HG03097 (cell line): ENCODE data around the gene RBM42.
A peak's percentile ranks its signal among the peaks of the same experiment; 100 is the strongest.
"Not testable (repeated sequence)": the region's sequence is repeated elsewhere in the genome, so short reads cannot be mapped to it uniquely, and the experiment has no call there.

ENCODE experiments used
- ATAC-seq: cut with Tn5 transposase; IDR thresholded peaks from one replicate; pipeline ENCODE4 v1.9.1; 2021; ENCODE audit not compliant: unreplicated experiment, low FRiP score

The RBM42 gene, protein sequence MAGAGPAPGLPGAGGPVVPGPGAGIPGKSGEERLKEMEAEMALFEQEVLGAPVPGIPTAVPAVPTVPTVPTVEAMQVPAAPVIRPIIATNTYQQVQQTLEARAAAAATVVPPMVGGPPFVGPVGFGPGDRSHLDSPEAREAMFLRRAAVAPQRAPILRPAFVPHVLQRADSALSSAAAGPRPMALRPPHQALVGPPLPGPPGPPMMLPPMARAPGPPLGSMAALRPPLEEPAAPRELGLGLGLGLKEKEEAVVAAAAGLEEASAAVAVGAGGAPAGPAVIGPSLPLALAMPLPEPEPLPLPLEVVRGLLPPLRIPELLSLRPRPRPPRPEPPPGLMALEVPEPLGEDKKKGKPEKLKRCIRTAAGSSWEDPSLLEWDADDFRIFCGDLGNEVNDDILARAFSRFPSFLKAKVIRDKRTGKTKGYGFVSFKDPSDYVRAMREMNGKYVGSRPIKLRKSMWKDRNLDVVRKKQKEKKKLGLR

DNA sequence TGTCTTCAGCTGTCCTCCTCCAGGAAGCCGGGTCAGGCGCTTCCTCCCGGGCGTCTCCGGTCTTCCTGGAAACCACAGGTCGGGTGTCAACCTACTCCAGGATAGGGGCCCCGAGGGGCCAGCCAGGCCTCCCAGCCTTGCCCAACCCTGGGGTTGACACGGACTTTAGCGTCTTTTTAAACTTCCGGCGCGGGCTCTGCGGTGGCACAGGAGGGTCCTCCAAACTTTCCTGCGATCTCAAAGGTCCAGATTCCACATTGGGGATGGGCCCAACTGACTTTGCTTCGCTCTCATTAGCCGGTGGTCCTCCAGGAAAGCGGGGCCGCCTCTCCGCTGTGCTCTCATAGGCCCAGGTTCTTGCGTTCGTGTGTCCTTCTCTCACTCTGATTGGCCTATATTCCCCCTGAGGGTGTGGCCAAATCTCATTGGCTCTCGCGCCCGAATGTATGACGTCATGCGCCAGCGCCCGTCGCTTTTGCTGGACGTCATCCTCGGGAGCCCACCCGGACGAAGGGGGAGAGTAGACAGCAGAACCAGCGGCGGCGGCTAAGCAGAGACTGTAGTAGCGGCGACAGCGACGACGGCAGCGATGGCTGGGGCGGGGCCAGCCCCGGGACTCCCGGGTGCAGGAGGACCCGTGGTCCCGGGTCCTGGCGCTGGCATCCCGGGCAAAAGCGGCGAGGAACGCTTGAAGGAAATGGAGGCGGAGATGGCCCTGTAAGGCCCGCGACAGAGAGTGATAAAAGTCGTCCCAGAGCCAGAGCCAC is at the start of gene RBM42:
Gene RBM42 (plus strand): TSS at position 472 of the 767 bp plus-strand sequence. CDS start 118 bp downstream, at position 590.
- peak; percentile 85 for ATAC-seq

DNA sequence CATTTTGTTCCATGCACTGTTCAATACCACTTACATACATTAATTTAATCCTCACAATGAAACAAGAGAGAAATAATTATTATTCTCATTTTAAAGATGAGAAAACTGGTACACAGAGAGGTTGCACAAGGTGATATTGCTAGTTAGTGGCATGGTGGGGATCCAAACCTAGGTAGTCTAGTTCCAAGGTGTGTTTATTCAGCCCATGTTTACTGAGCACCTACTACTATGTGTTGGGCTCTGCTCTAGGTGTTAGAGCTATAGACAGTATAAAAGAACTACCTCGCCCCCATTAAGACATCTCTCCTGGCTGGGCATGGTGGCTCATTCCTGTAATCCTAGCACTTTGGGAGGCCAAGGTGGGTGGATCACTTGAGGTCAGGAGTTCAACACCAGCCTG is 46.1 kb upstream of the RBM42 start:
- ATAC-seq: no peak

DNA sequence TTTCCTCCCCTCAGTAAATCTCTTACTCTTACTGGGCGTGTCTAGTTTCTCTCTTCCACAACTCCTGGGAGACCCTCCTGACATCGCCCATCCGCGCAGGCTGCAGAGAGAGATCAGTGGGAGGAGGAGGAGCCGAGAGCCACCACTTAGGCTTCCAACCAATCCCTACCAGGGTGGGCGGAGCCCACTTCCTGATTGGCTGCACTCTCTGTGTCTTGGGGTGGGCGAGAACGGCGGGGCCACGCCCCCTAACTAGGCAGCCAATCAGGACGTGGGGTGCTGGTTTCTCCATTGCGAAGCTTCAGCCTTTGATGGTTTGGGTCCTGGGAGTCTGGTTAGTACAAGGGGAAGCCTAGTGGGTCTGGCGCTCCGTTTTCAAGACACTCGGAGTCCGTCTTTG is 43.0 kb upstream of the RBM42 start, which contains the start of gene PMIS2:
Gene PMIS2 (plus strand): TSS at position 326 of the 400 bp plus-strand sequence. CDS start 87 bp downstream, outside the sequence.
- ATAC-seq: no peak

DNA sequence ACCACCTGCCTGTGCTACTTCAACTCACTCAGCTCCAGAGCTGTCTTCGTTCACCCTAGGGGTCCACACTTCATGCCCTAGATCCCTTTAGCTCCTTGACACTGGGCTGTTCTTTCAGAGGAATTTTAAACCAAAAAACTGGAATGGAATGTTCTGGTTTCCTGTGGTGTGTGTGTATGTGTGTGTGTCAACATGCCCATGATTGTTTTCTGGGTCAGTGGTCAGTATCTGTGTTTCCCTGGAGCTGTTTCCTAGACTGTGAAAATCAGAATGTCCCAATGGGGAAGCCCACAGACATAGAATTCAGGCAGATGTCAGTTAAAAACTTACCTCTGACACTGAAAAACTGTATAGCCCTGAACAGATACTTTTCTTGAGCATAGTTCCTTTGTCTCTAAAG is 41.5 kb upstream of the RBM42 start:
- no peak for ATAC-seq

DNA sequence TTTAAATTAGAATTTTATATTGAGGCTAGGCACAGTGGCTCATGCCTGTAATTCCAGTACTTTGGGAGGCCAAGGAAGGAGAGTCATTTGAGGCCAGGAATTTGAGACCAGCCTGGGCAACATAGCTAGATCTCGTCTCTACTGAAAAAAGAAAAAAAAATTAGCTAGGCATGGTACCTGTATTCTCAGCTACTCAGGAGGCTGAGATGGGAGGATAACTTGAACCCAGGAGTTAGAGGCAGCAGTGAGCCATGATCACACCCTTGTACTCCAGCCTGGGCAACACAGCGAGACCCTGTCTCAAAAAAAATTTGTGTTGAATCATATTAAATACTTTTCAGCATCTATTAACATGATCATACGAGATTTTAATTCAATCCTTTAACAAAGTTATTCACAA is 38.0 kb upstream of the RBM42 start:
- no peak for ATAC-seq

DNA sequence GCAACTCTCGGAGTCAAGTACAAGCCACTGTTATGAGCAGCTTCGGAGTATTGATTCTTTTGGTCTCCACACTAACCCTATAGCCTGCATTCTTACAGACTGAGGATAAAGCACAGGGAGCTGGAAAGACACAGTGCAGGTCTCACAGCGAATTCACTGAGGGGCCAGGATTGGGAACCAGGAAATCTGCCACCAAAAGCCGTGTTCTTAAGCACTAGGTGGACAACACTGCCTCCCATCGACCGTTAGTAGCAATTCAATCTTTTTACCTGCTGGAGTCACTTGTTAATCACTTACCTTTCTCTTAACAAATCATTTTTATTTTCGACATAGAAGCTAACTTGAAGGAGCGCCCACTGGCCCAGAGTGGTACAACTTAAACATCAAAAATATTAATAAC is 36.6 kb upstream of the RBM42 start:
- no peak for ATAC-seq

DNA sequence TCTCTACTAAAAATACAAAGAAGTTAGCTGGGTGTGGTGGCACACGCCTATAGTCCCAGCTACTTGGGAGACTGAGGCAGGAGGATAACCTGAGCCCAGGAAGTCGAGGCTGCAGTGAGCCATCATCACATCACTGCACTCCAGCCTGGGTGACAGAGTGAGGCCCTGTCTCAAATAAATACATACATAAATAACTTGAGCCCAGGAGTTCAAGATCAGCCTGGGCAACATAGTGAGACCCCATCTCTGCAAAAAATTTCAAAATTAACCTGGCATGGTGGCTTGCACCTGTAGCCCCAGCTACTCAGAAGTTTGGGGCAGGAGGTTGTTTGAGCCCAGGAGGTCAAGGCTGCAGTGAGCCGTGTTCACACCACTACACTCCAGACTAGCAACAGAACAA is 33.8 kb upstream of the RBM42 start:
- not testable (repeated sequence) for ATAC-seq

DNA sequence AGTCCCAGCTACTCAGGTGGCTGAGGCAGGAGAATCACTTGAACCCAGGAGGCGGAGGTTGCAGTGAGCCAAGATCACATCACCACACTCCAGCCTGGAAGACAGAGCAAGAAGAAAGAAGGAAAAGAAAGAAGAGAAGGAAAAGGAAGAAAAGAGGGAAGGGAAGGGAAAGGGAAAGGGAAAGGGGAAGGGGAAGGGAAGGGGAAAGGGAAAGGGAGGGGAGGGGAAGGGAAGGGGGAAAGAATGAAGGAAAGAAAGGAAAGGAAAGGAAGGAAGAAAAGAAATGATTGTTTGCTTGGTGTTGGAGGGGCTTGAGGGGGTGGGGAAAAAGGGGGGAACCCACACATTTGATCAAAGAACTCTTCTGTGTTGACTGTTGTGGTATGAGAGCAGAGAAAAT is 32.9 kb upstream of the RBM42 start:
- no peak for ATAC-seq

DNA sequence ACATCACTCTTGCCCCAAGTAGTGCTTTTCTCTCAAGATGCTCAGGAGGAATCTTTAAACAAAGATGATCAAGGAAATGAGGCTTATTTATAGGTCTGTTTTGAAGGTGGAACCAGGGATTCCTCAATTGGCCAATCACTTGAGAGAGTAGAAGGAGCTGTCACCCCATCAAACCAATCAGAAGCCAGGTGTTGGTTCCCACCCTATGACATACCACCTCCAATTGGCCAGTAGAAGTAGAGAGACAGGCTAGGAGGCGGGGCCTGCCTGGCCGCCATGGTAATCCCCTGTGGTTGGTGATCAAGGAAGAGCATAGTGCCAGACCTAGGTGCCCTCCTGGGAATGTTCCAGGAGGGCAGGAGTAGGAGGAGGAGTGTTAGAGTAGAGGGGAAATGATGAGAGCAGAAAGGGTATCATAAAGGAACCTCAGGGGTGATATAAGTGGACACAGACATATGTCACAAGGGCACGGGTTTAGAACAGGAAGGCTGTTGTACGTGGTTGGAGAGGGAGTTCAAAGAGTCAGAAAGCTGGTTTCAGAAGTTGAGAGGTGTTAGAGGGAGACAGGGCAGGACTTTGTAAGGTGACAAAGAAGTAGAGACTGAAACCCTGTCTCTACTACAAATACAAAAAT is 32.4 kb upstream of the RBM42 start:
- ATAC-seq: peak; percentile 62

DNA sequence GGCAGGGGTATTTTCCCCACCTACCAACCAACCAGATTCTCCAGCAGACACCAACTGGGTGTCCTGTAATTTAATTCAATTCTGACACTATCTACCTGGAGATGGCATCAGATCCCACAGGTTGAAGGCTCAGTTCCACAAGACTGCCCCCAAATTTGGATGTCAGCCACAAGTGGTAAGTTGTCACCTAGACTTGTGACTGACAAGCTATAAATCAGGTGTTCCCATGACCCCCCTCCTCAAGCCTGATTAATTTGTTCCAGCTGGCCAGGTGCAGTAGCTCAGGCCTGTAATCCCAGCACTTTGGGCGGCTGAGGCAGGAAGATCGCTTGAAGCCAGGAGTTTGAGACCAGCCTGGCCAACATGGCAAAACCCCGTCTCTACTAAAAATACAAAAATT is 26.9 kb upstream of the RBM42 start:
- no peak for ATAC-seq

DNA sequence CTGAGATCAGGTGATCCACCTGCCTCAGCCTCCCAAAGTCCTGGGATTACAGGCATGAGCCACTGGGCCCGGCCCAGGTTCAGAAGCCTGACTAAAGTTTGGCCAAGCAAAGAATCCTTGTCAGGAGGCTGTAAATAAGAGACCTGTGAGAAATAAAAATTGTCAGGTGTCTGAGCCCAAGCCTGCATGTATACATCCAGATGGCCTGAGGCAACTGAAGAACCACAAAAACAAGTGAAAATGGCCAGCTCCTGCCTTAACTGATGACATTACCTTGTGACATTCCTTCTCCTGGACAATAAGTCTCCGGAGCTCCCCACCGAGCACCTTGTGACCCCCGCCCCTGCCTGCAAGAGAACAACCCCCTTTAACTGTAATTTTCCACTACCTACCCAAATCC is 24.4 kb upstream of the RBM42 start:
- not testable (repeated sequence) for ATAC-seq

DNA sequence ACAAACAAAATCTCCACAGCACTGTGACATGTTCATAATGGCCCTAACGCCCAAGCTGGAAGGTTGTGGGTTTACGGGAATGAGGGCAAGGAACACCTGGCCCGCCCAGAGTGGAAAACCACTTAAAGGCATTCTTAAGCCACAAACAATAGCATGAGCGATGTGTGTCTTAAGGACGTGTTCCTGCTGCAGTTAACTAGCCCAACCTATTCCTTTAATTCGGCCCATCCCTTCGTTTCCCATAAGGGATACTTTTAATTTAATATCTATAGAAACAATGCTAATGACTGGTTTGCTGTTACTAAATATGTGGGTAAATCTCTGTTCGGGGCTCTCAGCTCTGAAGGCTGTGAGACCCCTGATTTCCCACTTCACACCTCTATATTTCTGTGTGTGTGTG is 21.7 kb upstream of the RBM42 start:
- ATAC-seq: not testable (repeated sequence)

DNA sequence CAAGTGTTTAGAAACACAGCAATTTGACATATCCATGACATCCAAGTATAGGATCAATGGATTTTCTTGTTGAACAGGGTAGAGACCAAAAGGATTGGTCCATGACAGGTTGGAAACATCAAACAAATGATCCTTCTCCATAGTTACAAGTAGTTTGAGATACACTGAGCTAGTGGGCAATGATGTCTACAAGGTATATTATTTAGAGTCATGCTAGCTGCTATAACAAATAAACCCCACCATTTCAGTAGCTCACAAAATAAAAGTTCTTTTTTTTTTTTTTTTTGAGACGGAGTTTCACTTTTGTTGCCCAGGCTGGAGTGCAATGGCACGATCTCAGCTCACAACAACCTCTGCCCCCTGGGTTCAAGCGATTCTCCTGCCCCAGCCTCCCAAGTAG is 21.2 kb upstream of the RBM42 start:
- no peak for ATAC-seq

DNA sequence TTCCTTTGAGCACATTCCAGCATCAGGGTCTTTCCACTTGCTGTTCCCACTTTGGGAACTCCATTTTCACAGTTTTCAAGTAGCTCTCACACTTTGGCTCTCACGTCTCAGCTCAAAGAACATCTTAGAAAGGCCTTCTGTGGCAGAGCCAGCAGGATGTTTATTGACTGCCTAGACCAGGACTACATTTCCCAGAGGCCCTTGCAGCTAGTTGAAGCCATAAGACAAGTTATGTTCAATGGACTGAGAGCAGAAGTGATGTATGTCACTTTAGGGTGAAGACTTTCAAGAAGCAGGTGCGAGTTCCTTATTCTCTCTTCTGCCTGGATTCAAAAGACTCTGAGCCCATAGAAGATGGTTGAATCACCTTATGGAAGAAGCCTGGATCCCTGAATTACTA is 20.6 kb upstream of the RBM42 start:
- no peak for ATAC-seq

DNA sequence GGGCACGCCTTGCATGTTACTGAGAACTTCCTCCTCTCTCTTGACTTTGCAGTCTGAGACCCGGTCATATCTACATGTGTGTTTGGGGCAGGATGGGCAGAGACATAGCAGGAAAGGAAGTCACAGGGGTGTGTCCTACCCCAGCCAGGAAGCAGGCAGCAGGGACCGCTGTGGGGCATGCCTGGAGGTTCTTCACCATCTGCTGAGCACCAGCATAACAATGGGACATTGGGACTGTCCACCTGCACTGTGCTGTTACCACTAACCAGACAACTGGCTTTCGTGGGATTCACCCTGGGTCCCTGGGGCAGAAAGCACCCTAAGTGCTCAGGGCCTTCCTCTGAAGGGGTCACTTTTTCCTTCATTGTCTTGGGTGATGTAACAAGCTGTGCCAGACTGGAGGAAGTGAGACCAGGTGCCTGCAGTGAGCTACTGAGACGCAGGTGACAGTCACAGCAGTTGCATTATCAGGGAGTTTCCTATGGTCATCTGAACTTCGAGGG is 18.9 kb upstream of the RBM42 start:
- ATAC-seq: no peak

DNA sequence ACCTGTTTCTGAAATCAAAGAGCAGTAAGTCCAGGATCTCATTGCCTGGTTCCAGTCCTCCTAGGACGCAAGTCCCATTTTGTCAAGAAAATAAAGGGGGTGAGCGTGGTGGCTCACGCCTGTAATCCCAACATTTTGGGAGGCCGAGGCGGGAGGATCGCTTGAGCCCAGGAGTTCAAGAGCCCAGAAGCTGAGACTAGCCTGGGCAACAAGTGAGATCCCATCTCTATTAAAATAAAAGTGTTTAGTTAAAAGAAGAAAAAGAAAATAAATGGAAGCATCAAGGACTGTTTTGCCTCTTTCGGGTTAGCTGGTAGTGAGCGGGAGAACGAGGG is 16.6 kb upstream of the RBM42 start:
- no peak for ATAC-seq

DNA sequence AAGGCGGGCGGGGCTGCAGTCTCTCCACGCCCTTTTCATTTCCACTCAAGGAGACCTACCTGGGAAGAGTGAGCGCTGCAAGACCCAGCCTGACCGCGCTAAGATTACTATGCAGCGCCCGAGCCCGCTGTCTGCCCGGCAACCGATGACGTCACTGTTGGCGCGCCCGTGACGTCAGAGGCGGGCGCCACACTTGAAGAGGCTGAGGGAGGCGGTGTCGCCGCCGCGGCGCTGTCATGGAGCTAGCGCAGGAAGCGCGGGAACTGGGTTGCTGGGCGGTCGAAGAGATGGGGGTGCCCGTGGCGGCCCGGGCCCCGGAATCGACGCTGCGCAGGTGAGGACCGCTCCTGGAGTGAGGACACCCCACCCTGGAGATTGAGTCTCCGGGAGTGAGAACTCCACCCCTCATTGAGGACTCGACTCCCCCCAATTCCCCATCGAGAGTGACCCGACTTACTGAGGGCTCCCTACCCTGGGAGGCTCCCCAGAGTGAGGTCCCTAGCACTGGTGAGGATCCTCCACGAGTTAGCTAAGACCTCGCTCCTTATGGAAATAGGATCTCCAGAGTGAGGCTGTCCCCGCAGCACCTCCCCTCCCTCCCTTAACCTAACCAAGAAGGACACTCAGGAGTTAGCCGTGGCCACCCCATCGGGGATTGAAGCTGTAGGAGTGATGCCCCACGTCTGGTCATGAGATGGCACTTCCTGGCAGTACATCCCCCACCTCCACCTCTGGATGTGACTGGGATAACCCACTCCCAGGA is 16.1 kb upstream of the RBM42 start, which contains the start of gene HAUS5:
Gene HAUS5 (plus strand): TSS at position 177 of the 763 bp plus-strand sequence. CDS start 60 bp downstream, at position 237.
- ATAC-seq: peak; percentile 79

DNA sequence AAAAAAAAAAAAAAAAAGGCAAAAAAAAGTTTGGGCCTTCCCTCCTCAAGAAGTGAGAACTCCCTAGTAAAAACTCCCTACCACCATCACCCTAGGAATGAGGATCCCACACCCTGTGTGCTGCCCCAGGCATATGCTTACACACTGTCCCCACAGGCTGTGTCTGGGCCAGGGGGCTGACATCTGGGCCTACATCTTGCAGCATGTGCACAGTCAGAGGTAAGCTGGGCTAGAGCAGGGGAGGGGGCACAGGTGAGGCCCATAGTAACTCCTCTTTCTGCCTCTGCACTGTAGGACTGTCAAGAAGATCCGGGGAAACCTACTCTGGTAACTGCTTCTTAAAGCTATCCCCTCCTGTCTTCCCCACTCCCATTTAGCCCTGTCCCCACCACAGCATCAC is 15.3 kb upstream of the RBM42 start:
- ATAC-seq: no peak

DNA sequence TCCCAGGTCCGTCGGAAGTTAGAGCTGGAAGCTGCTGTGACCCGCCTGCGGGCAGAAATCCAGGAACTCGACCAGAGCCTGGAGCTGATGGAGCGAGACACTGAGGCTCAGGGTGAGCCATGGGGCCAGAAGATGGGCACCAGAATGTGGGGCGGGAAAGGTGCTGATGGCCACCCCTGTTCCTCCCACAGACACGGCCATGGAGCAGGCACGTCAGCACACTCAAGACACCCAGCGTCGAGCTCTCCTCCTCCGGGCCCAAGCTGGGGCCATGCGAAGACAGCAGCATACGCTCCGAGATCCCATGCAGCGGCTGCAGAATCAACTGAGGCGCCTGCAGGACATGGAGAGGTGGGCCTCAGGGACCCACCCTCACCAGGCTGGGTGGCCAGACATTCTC is 13.8 kb upstream of the RBM42 start:
- ATAC-seq: no peak

DNA sequence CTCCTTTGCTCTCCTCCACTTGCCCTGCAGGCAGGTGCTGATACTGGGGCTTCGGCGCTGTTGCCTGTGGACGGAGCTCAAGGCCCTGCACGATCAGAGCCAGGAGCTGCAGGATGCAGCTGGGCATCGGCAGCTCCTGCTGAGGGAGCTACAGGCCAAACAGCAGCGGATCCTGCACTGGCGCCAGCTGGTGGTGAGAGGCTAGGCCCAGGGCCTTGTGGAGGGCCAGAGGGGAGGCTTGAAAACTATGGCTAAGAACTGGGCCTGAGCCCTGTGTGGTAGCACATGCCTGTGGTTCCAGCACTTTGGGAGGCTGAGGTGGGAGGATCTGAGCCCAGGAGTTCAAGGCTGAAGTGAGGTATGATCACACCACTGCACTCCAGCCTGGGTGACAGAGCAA is 10.0 kb upstream of the RBM42 start:
- no peak for ATAC-seq
